GM18858 (cell line): ENCODE measurements around the gene CDH7.

ENCODE experiments used
- ATAC-seq: cut with Tn5 transposase; IDR thresholded peaks from one replicate; pipeline ENCODE4 v1.9.1; 2021; ENCODE audit not compliant: unreplicated experiment

Gene CDH7

GRCh38 chr18:65906621-65907034 lies 155.8 kb downstream of the CDH7 start:
- ATAC-seq = no peak

GRCh38 chr18:65907281-65907680 lies 156.5 kb downstream of the CDH7 start:
- ATAC-seq = no peak

DNA sequence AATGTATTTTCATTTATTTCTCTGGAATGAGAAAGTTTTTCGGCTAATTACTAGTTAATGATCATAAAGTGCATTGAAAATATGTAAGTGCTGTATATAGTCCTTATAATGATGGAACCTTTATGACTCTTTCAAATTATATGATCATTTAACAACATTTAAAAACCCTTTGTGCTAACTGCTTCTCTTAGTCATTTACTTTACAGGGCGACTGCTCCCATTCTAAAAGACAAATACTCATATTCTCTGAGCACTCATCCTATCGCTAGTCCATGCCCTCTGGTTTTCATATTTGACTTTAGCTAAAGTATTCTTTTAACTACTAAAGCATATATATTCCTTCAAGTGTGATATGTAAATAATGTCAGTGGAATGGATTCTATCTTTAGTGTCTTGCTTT lies 168.2 kb downstream of the CDH7 start:
- no peak for ATAC-seq

- ATAC-seq = no peak
These were observed 168.9 kb downstream of the CDH7 start for GRCh38 chr18:65919663-65920062.

DNA sequence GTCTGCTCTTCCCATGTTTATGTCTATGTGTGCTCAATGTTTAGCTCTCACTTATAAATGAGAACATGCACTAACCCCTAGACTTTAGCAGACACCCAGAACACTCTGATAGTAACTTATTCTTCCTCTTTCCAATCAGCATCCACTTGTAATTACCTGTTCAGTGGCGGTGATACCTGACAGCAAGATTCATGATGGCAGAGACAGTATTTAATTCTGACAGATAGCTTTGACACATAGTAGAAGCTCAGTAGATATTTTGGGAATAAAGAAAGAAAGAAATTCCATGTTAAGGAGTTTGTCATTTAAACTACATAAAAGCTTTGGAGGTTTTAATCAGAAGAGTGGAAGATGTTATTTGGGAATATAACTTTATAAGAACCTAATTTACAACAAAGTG lies 171.3 kb downstream of the CDH7 start:
- ATAC-seq = no peak

GRCh38 chr18:65924904-65925303 lies 174.1 kb downstream of the CDH7 start:
- no peak for ATAC-seq

- ATAC-seq = no peak
These were observed 184.1 kb downstream of the CDH7 start for GRCh38 chr18:65934874-65935273.

- no peak for ATAC-seq
These were observed 185.9 kb downstream of the CDH7 start for GRCh38 chr18:65936678-65937077.

DNA sequence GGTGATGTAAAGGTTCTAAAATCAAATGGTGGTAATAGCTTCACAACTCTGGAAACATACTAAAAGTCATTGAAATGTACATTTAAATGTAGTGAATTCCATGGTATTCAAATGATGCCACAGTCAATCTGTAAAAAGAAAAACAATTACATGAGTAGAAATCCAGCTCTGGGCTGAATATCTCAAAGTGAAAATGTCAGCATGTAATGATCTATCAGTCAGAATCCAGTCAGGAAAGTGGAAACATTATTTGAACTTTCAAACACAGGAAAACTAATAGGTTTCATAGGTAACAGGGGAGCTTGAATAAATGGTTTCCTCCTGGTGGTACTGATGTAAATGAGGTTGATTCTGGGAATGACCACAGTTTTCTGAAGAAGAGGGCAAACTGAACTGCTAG lies 186.4 kb downstream of the CDH7 start:
- ATAC-seq = no peak

- ATAC-seq = peak; percentile 90
These were observed 188.0 kb downstream of the CDH7 start for GRCh38 chr18:65938592-65939372.
